GM12878 (cell line): ENCODE measurements around the gene SGK2. TPM values are rescaled to one million over a fixed set of nuclear protein-coding genes. Genes with fewer than 3 reads are reported as not detected.

Experiments
- E4F1 ChIP-seq: fragments of 450-650 bp; IDR thresholded peaks from 2 replicates; pipeline ENCODE4 v1.6.1; 2018; ENCODE audit warnings: borderline replicate concordance, mild to moderate bottlenecking; ENCODE audit not compliant: partially characterized antibody
- NKRF ChIP-seq: fragments of 450-650 bp; conservative IDR thresholded peaks from 2 replicates; pipeline ENCODE4 v1.6.1; 2017; ENCODE audit warnings: mild to moderate bottlenecking, moderate library complexity
- PRDM15 ChIP-seq: fragments of 450-650 bp; formaldehyde crosslinking; IDR thresholded peaks from 2 replicates; pipeline ENCODE4 v1.4.0; 2020; ENCODE audit warnings: mild to moderate bottlenecking, moderate library complexity
- SIN3A ChIP-seq: IDR thresholded peaks from 2 replicates; pipeline ENCODE4 v1.6.1; 2012; ENCODE audit warnings: low read depth, low read length, improper control_type of control experiment
- TAF1 ChIP-seq: IDR thresholded peaks from 2 replicates; pipeline ENCODE4 v1.6.1; 2011; ENCODE audit warnings: mild to moderate bottlenecking, low read depth, low read length, borderline replicate concordance
- WRNIP1 ChIP-seq: IDR thresholded peaks from 2 replicates; pipeline ENCODE4 v1.6.1; 2011; ENCODE audit warnings: low read depth, low read length, improper control_type of control experiment, borderline replicate concordance
- polyA plus RNA-seq, 11 experiments: library from polyadenylated mRNA; depleted of rRNA in 4 of 11; unstranded in 6 of 11; stranded (reverse) in 5 of 11; fragments of >200 nt; fragmentation: Nextera tagmentation in 4 of 11; fragmentation: Illumina TruSeq in 1 of 11; extraction: Ambion mirVana in 4 of 11; extraction: Trizol in 1 of 11; gene quantifications; 1 replicate in 1 of 11; 2 replicates in 10 of 11; pipeline versions ENCODE4 v1.2.1 to v1.2.3, GENCODE V29; 2011 to 2016; ENCODE audit warnings: inconsistent platforms in 2 of 11, missing spikeins in 2 of 11, low read depth in 1 of 11
- total RNA-seq, 4 experiments: library from RNA; depleted of rRNA in 3 of 4; stranded (reverse); fragments of >200 nt in 3 of 4; fragmentation: Illumina TruSeq in 1 of 4; extraction: Trizol in 1 of 4; gene quantifications; 2 replicates each; pipeline versions ENCODE4 v1.2.1 to v1.2.3, GENCODE V29; 2013 to 2021

The SGK2 gene
- total and polyA plus RNA-seq, 10 of the 15 experiments (the other 5 are each of a cell fraction or from before 2014, with no cell fraction given), result 0.04 to 0.96 (median 0.22) TPM; not detected in 3

GRCh38 chr20:43569282-43569681 is 10.5 kb downstream of the SGK2 start (continued):
- TF ChIP-seq E4F1 (no peak), NKRF (no peak), TAF1 (no peak), SIN3A (no peak), PRDM15 (CRISPR knock-in tag) (no peak), WRNIP1 (no peak)
